Trophoblast cell (in vitro differentiated cells and primary cell): ENCODE data around the gene MEX3D.

ENCODE experiments used
- DNase-seq, 2 donors: peaks; one replicate each; pipeline ENCODE4 v3.0.0-alpha.2; 2016
- H2AFZ ChIP-seq: 2 replicates; pipeline ENCODE4 v1.6.1; 2013; ENCODE audit warnings: low read length, moderate library complexity, mild to moderate bottlenecking; ENCODE audit not compliant: insufficient read depth, poor library complexity
- H2AK5ac ChIP-seq: 2 replicates; pipeline ENCODE4 v1.6.1; 2013; ENCODE audit warnings: mild to moderate bottlenecking, low read length
- H2BK120ac ChIP-seq: 2 replicates; pipeline ENCODE4 v1.6.1; 2013; ENCODE audit warnings: low read length, mild to moderate bottlenecking, moderate library complexity; ENCODE audit not compliant: insufficient read depth, poor library complexity
- H2BK12ac ChIP-seq: 2 replicates; pipeline ENCODE4 v1.6.1; 2013; ENCODE audit warnings: mild to moderate bottlenecking, low read length, moderate library complexity
- H2BK5ac ChIP-seq: 2 replicates; pipeline ENCODE4 v1.6.1; 2013; ENCODE audit warnings: low read length, low read depth, moderate library complexity, mild to moderate bottlenecking; ENCODE audit not compliant: poor library complexity
- H3K14ac ChIP-seq: 2 replicates; pipeline ENCODE4 v1.6.1; 2013; ENCODE audit warnings: mild to moderate bottlenecking, low read length
- H3K18ac ChIP-seq: 2 replicates; pipeline ENCODE4 v1.6.1; 2013; ENCODE audit warnings: mild to moderate bottlenecking, low read length
- H3K23ac ChIP-seq: 2 replicates; pipeline ENCODE4 v1.6.1; 2013; ENCODE audit warnings: low read length
- H3K27ac ChIP-seq: 2 replicates; pipeline ENCODE4 v1.5.1; 2013; ENCODE audit warnings: low read depth, mild to moderate bottlenecking, inconsistent platforms, low read length, moderate library complexity
- H3K27me3 ChIP-seq: 2 replicates; pipeline ENCODE4 v1.6.1; 2013; ENCODE audit warnings: inconsistent platforms, mild to moderate bottlenecking, low read length, moderate library complexity; ENCODE audit not compliant: insufficient read depth
- H3K36me3 ChIP-seq, 2 experiments: 1 replicate in 1 of 2; 2 replicates in 1 of 2; pipeline ENCODE4 v1.6.1; 2013; ENCODE audit warnings: low read length in 2 of 2, mild to moderate bottlenecking in 2 of 2, moderate library complexity in 1 of 2; ENCODE audit not compliant: insufficient read depth in 2 of 2, control insufficient read depth in 1 of 2
- H3K4ac ChIP-seq: 2 replicates; pipeline ENCODE4 v1.6.1; 2013; ENCODE audit warnings: low read depth, mild to moderate bottlenecking, low read length, moderate library complexity
- H3K4me1 ChIP-seq, 2 experiments: 1 replicate in 1 of 2; 2 replicates in 1 of 2; pipeline ENCODE4 v1.6.1; 2013; ENCODE audit warnings: low read length in 2 of 2, mild to moderate bottlenecking in 2 of 2, moderate library complexity in 1 of 2; ENCODE audit not compliant: insufficient read depth in 2 of 2, control insufficient read depth in 1 of 2
- H3K4me2 ChIP-seq: 2 replicates; pipeline ENCODE4 v1.6.1; 2013; ENCODE audit warnings: inconsistent platforms, mild to moderate bottlenecking, low read length, moderate library complexity
- H3K4me3 ChIP-seq: 2 replicates; pipeline ENCODE4 v1.5.1; 2013; ENCODE audit warnings: mild to moderate bottlenecking, low read depth, low read length, inconsistent platforms
- H3K79me1 ChIP-seq: one replicate; pipeline ENCODE4 v1.6.1; 2013; ENCODE audit warnings: low read length
- H3K79me2 ChIP-seq: 2 replicates; pipeline ENCODE4 v1.6.1; 2013; ENCODE audit warnings: low read length, mild to moderate bottlenecking; ENCODE audit not compliant: control insufficient read depth, insufficient read depth, poor library complexity
- H3K9ac ChIP-seq: 2 replicates; pipeline ENCODE4 v1.6.1; 2013; ENCODE audit warnings: mild to moderate bottlenecking, low read length
- H3K9me3 ChIP-seq: 2 replicates; pipeline ENCODE4 v1.6.1; 2013; ENCODE audit warnings: low read depth, mild to moderate bottlenecking, control low read depth, inconsistent platforms, low read length; ENCODE audit not compliant: insufficient read depth
- H4K12ac ChIP-seq: 2 replicates; pipeline ENCODE4 v1.6.1; 2013; ENCODE audit warnings: low read depth, mild to moderate bottlenecking, low read length, moderate library complexity
- H4K8ac ChIP-seq: 2 replicates; pipeline ENCODE4 v1.6.1; 2013; ENCODE audit warnings: low read depth, mild to moderate bottlenecking, low read length, moderate library complexity
- H4K91ac ChIP-seq: one replicate; pipeline ENCODE4 v1.6.1; 2013; ENCODE audit warnings: low read depth, mild to moderate bottlenecking, low read length, moderate library complexity
- WGBS: extraction: QIAGEN DNeasy Blood & Tissue Kit; methylation state at CpG from one replicate; pipeline ENCODE4 v1.1.7; 2013; ENCODE audit warnings: missing lambda C conversion rate; ENCODE audit not compliant: insufficient read length, insufficient coverage; ENCODE audit errors: extremely low coverage; 5-methylcytosine and 5-hydroxymethylcytosine counted together

The MEX3D gene

DNA sequence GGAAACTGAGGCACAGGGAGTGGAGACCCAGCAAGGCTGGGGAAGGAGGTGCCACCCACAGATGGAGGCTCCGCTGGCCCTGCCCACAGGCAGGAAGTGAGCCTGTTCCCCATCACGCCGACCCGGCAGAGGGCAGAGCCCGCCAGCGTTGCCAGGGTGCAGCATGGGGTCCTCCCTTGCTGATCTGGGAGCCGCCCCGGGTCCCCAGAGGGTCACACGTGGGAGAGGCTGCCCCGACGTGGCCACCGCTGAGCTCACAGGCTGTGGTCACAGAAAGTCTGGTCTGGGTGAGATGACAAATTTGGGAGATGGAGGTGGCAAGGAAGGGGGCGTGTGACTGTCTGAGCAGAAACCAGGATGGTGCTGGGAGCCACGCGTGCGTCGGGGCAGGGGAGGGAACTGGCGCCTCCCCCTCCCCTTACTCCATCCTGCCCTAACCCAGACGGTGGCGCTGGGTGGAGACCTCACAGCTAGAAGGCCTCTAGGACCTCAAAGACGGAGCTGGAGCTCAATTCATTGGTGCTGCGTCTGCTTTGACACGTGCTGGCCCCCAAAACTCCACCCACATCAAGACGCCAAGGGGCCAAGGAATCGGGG lies 7.7 kb downstream of the MEX3D start:
- H3K9ac ChIP-seq: no peak overlapping the region

DNA sequence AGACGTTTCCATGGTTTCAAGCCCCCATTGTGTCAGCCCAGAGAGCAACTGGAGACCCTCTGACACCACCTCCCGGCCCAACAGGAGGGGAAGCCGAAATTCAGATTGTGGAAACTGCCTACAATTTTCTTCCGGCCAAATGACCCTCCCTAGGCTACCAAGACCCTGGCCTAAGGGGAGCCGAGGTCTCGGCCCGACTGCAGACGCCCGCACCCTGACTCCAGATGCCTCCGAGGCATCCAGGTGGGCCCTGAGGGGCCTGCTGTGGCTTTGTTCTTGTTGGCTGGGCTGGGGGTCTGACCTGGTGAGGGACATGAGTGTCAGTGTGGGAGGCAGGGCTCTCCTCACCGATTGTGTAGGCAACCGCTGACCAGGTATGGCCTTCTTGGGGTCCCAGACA lies 9.6 kb downstream of the MEX3D start:
- H2AFZ ChIP-seq: no peak overlapping the region
- peak overlapping the region; percentile 21 for H3K4ac ChIP-seq
- H3K18ac ChIP-seq: no peak overlapping the region
- H3K27ac ChIP-seq: no peak overlapping the region
- peaks cover 65 to 68% of the 10 kb centered on the region in 2 experiments for H3K36me3 ChIP-seq
- H2BK12ac ChIP-seq: no peak overlapping the region
- H4K12ac ChIP-seq: no peak overlapping the region
- no peak overlapping the region for H4K8ac ChIP-seq
- H2BK5ac ChIP-seq: no peak overlapping the region
- H3K23ac ChIP-seq: no peak overlapping the region
- no peak for DNase-seq
- peaks cover 0 to 4% of the 10 kb centered on the region in 2 experiments for H3K4me1 ChIP-seq
- H3K4me2 ChIP-seq: no peak overlapping the region
- H3K27me3 ChIP-seq: no peaks in the 10 kb centered on the region
- no peaks in the 10 kb centered on the region for H3K9me3 ChIP-seq
- no peak overlapping the region for H2AK5ac ChIP-seq
- no CpG with 5 or more reads among the region's 12 CpGs for WGBS
- H3K79me2 ChIP-seq: peaks cover 19% of the 10 kb centered on the region
- no peak overlapping the region for H4K91ac ChIP-seq
- H2BK120ac ChIP-seq: no peak overlapping the region
- H3K79me1 ChIP-seq: no peaks in the 10 kb centered on the region
- H3K9ac ChIP-seq: no peak overlapping the region
- H3K14ac ChIP-seq: no peak overlapping the region
- H3K4me3 ChIP-seq: no peak overlapping the region

More for the DNA sequence above, 7.7 kb downstream of the MEX3D start:
- H2BK5ac ChIP-seq: no peak overlapping the region
- H3K27me3 ChIP-seq: no peaks in the 10 kb centered on the region
- no peak overlapping the region for H3K14ac ChIP-seq
- no peak overlapping the region for H2AFZ ChIP-seq
- no peaks in the 10 kb centered on the region for H3K9me3 ChIP-seq
- H2BK120ac ChIP-seq: no peak overlapping the region
- H2BK12ac ChIP-seq: no peak overlapping the region
- no peak overlapping the region for H4K12ac ChIP-seq
- H3K4me1 ChIP-seq: peaks cover 0 to 4% of the 10 kb centered on the region in 2 experiments
- no peak overlapping the region for H4K91ac ChIP-seq
- H3K79me1 ChIP-seq: no peaks in the 10 kb centered on the region
- H4K8ac ChIP-seq: no peak overlapping the region
- no peak for DNase-seq
- H3K23ac ChIP-seq: no peak overlapping the region
- H3K4me3 ChIP-seq: no peak overlapping the region
- peaks cover 33% of the 10 kb centered on the region for H3K79me2 ChIP-seq
- H3K4me2 ChIP-seq: no peak overlapping the region
- peaks cover 68% of the 10 kb centered on the region in 2 experiments for H3K36me3 ChIP-seq
- H3K27ac ChIP-seq: no peak overlapping the region
- no peak overlapping the region for H3K18ac ChIP-seq
- H3K4ac ChIP-seq: peak overlapping the region; percentile 97
- no peak overlapping the region for H2AK5ac ChIP-seq
- no CpG with 5 or more reads among the region's 25 CpGs for WGBS

- H4K8ac ChIP-seq: no peak overlapping the region
- no peaks in the 10 kb centered on the region for H3K27me3 ChIP-seq
- no peak overlapping the region for H3K4me2 ChIP-seq
- no peak overlapping the region for H3K4ac ChIP-seq
- no peak overlapping the region for H3K4me3 ChIP-seq
- peaks cover 13% of the 10 kb centered on the region for H3K79me2 ChIP-seq
- H3K36me3 ChIP-seq: peaks cover 54% of the 10 kb centered on the region in 2 experiments
- H3K14ac ChIP-seq: no peak overlapping the region
- H3K4me1 ChIP-seq: peaks cover 0 to 4% of the 10 kb centered on the region in 2 experiments
- no peak overlapping the region for H3K27ac ChIP-seq
- H2BK5ac ChIP-seq: no peak overlapping the region
- peaks cover 3% of the 10 kb centered on the region for H3K9me3 ChIP-seq
- no peak overlapping the region for H3K18ac ChIP-seq
- no peaks in the 10 kb centered on the region for H3K79me1 ChIP-seq
- no peak overlapping the region for H2AK5ac ChIP-seq
- no peak overlapping the region for H3K23ac ChIP-seq
- H2BK12ac ChIP-seq: no peak overlapping the region
- no peak overlapping the region for H4K12ac ChIP-seq
- H2BK120ac ChIP-seq: no peak overlapping the region
- WGBS: no CpG with 5 or more reads among the region's 66 CpGs
- DNase-seq: no peak
- H4K91ac ChIP-seq: no peak overlapping the region
- no peak overlapping the region for H3K9ac ChIP-seq
- H2AFZ ChIP-seq: no peak overlapping the region
These were observed 11.6 kb downstream of the MEX3D start for GRCh38 chr19:1556390-1557070.

- Histone ChIP-seq H3K23ac (no peak overlapping the region), H3K4me2 (no peak overlapping the region), H3K27ac (no peak overlapping the region), H3K4ac (no peak overlapping the region), H2AK5ac (no peak overlapping the region), H2BK12ac (no peak overlapping the region), H2AFZ (no peak overlapping the region), H3K14ac (no peak overlapping the region), H4K12ac (no peak overlapping the region), H3K79me1 (no peaks in the 10 kb centered on the region), H3K4me1 (no peaks in the 10 kb centered on the region), H3K36me3 (peaks cover 46 to 47% of the 10 kb centered on the region in 2 experiments), H2BK120ac (no peak overlapping the region), H2BK5ac (no peak overlapping the region), H3K4me3 (no peak overlapping the region), H3K9ac (no peak overlapping the region), H4K91ac (no peak overlapping the region), H3K18ac (no peak overlapping the region), H4K8ac (no peak overlapping the region), H3K79me2 (peaks cover 8% of the 10 kb centered on the region), H3K27me3 (no peaks in the 10 kb centered on the region), H3K9me3 (peaks cover 3% of the 10 kb centered on the region)
- WGBS: no CpG with 5 or more reads among the region's 121 CpGs
- DNase-seq: no peak
These were observed 12.4 kb downstream of the MEX3D start for GRCh38 chr19:1555487-1556389.
